ENCODE results near the gene TTPAL. TPM values are rescaled to one million over a fixed set of nuclear protein-coding genes. Genes with fewer than 3 reads are reported as not detected.

The TTPAL gene
- total RNA-seq, 1 donor from 2014 or later, result 25.2 TPM

GRCh38 chr20:44518248-44518647 is 42.6 kb downstream of the TTPAL start:
- H3K27ac Mint-ChIP-seq, result no peak overlapping the region
- no peaks in the 10 kb centered on the region for H3K9me3 Mint-ChIP-seq (ENCODE audit: low read depth)
- no peak for DNase-seq (ENCODE audit: low spot score, unreplicated experiment)
- H3K27me3 Mint-ChIP-seq, result no peaks in the 10 kb centered on the region
- peaks cover 14% of the 10 kb centered on the region for H3K4me1 Mint-ChIP-seq (ENCODE audit: low read depth)
- no peak for TF ChIP-seq CTCF (IDR thresholded peaks at IDR 0.05; ENCODE audit: unreplicated experiment)
- H3K36me3 Mint-ChIP-seq (ENCODE audit: insufficient read depth), result peaks cover 3% of the 10 kb centered on the region
- H3K4me3 Mint-ChIP-seq (ENCODE audit: low read depth), result no peak overlapping the region

GRCh38 chr20:44520881-44521280 is 45.2 kb downstream of the TTPAL start:
- peak overlapping the region; percentile 95 for H3K27ac Mint-ChIP-seq
- peaks cover 34% of the 10 kb centered on the region for H3K4me1 Mint-ChIP-seq (ENCODE audit: low read depth)
- no peaks in the 10 kb centered on the region for H3K27me3 Mint-ChIP-seq
- no peaks in the 10 kb centered on the region for H3K9me3 Mint-ChIP-seq (ENCODE audit: low read depth)
- no peaks in the 10 kb centered on the region for H3K36me3 Mint-ChIP-seq (ENCODE audit: insufficient read depth)
- DNase-seq (ENCODE audit: low spot score, unreplicated experiment), result no peak
- TF ChIP-seq CTCF (IDR thresholded peaks at IDR 0.05; ENCODE audit: unreplicated experiment), result no peak
- peak overlapping the region; percentile 88 for H3K4me3 Mint-ChIP-seq (ENCODE audit: low read depth)

- Mint-ChIP-seq H3K9me3 (ENCODE audit: low read depth) (no peaks in the 10 kb centered on the region), H3K27ac (peak within 1 kb of the TSS; percentile 95), H3K4me1 (ENCODE audit: low read depth) (peaks cover 36% of the 10 kb centered on the region), H3K36me3 (ENCODE audit: insufficient read depth) (no peaks in the 10 kb centered on the region), H3K27me3 (no peaks in the 10 kb centered on the region), H3K4me3 (ENCODE audit: low read depth) (peak within 1 kb of the TSS; percentile 88)
- peak; percentile 80 for DNase-seq (ENCODE audit: low spot score, unreplicated experiment)
- peak; percentile 15 for TF ChIP-seq CTCF (IDR thresholded peaks at IDR 0.05; ENCODE audit: unreplicated experiment)
Observed at GRCh38 chr20:44521484-44522481, 46.1 kb downstream of the TTPAL start, which contains the start of gene SERINC3. TSS of gene SERINC3 (minus strand) at chr20:44522070. CDS start at chr20:44521951, 119 bp downstream.

- Mint-ChIP-seq H3K27ac (peak overlapping the region; percentile 81), H3K36me3 (ENCODE audit: insufficient read depth) (no peaks in the 10 kb centered on the region), H3K27me3 (no peaks in the 10 kb centered on the region), H3K4me1 (ENCODE audit: low read depth) (peaks cover 36% of the 10 kb centered on the region), H3K9me3 (ENCODE audit: low read depth) (no peaks in the 10 kb centered on the region), H3K4me3 (ENCODE audit: low read depth) (peak overlapping the region; percentile 88)
- no peak for DNase-seq (ENCODE audit: low spot score, unreplicated experiment)
- TF ChIP-seq CTCF (IDR thresholded peaks at IDR 0.05; ENCODE audit: unreplicated experiment), result no peak
Observed at GRCh38 chr20:44522841-44523240, 47.2 kb downstream of the TTPAL start.

GRCh38 chr20:44523746-44524145 is 48.1 kb downstream of the TTPAL start:
- peaks cover 36% of the 10 kb centered on the region for H3K4me1 Mint-ChIP-seq (ENCODE audit: low read depth)
- TF ChIP-seq CTCF (IDR thresholded peaks at IDR 0.05; ENCODE audit: unreplicated experiment), result no peak
- no peak overlapping the region for H3K27ac Mint-ChIP-seq
- no peak overlapping the region for H3K4me3 Mint-ChIP-seq (ENCODE audit: low read depth)
- DNase-seq (ENCODE audit: low spot score, unreplicated experiment), result no peak
- H3K27me3 Mint-ChIP-seq, result no peaks in the 10 kb centered on the region
- no peaks in the 10 kb centered on the region for H3K36me3 Mint-ChIP-seq (ENCODE audit: insufficient read depth)
- no peaks in the 10 kb centered on the region for H3K9me3 Mint-ChIP-seq (ENCODE audit: low read depth)

All from progenitor cell of endocrine pancreas (in vitro differentiated cells).